GM20431 (cell line): ENCODE results near the gene ING2.
"Not testable (repeated sequence)": the region's sequence is repeated elsewhere in the genome, so short reads cannot be mapped to it uniquely, and the experiment has no call there.

Source experiments
- in situ Hi-C: fragments of 300-500 bp; cut with MseI, MboI; formaldehyde crosslinking; loops from one replicate; pipeline ENCODE4 v1.15.0; 2020; ENCODE audit warnings: low sequenced_read_pairs; ENCODE audit not compliant: unreplicated experiment

ING2 gene, protein sequence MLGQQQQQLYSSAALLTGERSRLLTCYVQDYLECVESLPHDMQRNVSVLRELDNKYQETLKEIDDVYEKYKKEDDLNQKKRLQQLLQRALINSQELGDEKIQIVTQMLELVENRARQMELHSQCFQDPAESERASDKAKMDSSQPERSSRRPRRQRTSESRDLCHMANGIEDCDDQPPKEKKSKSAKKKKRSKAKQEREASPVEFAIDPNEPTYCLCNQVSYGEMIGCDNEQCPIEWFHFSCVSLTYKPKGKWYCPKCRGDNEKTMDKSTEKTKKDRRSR

DNA sequence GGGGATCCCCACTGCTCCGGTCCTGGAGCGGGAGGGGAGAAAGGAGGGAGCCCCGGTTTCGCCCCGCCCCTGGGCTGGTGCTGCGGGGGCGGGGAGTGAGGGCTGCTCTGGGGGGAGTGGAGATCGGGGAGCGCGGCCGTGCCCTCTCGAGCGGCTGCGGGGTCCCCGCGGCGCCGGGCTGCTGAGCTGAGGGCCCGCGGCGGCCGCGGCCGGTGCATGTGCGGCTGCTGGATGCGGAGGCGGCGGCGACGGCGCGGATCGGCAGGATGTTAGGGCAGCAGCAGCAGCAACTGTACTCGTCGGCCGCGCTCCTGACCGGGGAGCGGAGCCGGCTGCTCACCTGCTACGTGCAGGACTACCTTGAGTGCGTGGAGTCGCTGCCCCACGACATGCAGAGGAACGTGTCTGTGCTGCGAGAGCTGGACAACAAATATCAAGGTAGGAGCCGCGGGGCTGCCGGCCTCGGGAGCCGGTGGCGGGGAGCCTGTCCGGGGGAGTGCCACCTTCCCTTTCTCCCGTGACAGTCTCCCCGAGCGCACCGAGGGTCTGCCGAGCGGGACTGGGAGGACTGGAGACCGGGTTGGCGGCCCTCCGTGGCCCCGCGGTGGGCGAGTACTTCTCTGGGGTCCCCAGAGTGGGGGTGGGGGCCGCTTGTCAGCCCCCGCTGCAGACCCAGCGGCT, at the start of gene ING2:
TSS of gene ING2 (plus strand) at position 129 of the 681 bp plus-strand sequence. CDS start at position 267, 138 bp downstream.
- in situ Hi-C loops = no loop called here

DNA sequence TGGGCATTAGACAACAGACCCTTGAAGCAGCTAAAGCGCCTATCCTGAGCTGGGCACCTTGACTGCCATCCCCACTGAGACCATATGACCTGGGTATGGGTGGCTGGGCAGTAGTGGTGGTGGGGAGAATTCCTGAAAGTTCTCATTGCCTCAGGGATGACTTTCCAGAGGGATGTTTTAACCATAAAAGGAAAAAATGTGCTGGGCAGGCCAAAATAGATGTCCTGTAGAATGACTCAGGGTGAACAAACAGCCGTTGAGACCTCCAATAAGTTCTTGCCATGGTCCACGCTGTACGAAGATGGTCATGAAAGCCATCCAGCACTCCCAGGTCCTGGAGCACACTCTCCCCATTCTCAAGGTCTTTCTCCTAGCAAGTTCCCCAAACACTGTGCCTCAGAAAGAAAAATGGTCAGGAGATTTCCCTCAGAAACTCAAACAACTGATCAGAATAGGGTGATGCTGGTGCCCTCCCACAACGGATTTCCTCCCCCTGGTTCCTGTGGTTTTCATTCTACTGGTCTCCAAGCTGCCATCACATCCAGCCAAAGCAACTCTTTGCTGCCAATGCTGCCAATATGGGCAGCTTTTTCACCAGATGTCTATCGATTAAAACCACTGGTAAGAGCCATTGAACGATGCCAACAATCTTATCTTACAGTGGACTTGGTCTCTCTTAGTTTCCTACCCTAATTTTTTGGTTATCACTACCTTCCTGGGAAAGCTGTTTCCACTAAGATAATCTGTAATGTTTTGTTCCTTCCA, 49.2 kb upstream of the ING2 start:
- in situ Hi-C loops = no loop called here

DNA sequence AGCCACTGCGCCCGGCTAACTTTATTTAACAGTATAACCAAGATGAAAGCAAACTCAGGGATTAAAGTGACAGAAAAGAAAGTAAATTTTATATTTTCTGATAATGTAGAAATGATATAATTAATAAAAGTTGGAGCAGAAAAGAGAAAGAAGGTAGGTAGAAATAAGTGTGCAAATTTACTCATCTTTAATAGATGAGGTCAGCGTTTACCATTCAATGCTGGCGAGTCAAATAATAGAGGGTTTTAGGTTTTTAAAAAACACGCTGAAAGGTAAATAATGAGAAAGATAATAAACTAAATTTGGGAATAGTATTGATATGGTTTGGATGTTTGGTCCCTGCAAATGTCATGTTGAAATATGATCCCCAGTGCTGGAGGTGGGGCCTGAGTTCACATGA, 46.9 kb upstream of the ING2 start:
- in situ Hi-C loops = no loop called here

DNA sequence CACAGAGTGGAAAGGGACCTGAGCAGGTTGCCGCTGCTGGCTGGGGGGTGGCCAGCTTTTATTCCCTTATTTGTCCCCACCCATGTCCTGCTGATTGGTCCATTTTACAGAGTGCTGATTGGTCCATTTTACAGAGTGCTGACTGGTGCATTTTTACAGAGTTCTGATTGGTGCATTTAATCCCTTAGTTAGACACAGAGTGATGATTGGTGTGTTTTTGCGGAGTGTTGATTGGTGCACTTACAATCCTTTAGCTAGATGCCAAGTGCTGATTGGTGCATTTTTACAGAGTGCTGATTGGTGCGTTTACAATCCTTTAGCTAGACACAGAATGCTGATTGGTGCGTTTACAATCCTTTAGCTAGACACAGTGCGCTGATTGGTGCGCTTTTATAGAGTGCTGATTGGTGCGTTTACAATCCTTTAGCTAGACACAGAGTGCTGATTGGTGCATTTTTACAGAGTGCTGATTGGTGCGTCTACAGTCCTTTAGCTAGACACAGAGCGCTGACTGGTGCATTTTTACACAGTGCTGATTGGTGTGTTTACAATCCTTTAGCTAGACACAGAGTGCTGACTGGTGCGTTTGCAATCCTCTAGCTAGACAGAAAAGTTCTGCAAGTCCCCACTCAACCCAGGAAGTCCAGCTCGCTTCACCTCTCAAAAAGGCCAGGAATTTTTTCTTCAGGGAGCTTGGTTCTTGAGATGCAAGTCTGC, 40.8 kb upstream of the ING2 start:
- in situ Hi-C loops = not testable (repeated sequence)

DNA sequence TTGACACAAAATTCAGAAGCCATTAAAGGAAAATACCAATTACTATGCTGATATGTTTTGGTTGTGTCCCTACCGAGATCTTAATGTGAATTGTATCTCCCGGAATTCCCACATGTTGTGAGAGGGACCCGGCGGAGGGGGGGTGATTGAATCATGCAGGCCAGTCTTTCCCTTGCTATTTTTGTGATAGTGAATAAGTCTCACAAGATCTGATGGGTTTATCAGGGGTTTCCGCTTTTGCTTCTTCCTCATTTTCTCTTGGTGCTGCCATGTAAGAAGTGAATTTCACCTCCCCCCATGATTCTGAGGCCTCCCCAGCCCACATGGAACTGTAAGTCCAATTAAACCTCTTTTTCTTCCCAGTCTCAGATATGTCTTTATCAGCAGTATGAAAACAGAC, 39.0 kb upstream of the ING2 start:
- in situ Hi-C loops = not testable (repeated sequence)

DNA sequence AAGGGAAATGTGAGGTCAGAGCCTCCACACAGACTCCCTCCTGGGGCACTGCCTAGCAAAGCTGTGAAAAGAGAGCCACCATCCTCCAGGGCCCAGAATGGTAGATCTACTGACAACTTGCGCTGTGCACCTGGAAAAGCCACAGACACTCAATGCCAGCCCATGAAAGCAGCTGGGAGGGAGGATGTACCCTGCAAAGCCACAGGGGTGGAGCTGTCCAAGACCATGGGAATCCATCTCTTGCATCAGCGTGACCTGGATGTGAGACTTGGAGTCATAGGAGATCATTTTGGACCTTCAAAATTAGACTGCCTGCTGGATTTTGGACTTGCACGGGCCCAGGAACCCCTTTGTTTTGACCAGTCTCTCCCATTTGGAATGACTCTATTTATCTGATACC, 37.6 kb upstream of the ING2 start:
- in situ Hi-C loops = no loop called here

DNA sequence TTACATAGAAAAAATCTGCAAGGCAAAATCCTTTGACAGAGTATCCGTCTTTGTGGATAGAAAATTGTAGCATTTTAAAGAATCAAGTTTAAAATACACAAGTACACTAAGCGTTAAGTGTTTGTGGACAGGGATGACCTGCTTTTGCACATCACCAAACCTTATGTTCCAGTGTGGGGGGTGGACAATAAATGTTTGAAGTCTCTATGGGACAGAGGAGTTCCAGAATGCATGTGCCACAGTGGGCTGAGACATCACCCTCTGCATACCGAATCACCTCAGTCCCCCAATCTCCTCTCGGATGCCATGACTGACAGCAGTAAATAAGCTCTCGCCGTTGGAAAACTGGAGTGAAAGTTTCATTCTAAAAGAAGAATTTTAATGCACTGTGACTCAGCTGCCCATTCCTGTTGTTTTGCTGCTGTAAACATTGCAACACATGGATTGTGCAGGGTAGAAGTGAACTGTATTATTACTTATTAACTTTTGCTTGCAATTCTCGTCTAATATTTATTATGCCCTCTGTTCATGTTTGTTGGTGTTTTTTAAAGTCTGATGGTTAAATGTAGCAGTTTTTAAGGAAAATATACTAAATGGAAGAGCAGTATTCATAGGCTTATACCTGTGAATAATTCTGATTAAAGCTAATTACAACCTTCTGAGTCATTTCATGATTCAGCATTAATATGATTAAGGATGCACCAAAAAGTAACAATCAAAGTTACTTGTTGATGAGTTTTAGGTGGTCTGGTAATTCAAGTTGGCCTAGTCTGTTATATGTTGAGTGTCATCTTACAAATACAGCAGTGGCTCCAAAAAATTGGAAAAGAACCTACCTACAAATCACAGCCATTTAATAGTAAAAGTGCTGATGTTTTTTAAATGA, 36.4 kb upstream of the ING2 start:
- in situ Hi-C loops = no loop called here

DNA sequence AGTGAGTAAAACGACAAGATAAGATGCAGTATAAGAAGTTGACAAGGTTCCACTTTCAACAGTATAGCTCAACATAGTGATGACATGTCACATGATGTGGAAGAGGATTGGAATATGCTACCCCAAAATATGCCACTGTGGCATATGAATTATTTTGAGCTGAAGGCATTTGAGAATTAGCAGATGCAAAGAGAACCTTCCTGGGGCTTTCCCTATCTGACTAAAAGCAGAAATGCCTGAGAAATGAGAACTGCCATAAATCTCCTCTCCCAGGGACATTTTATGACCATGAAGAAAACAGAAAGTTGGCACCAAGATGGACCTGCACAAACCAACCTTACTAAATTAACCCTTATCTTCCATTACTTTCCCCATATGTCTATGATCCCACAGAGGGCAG, 35.6 kb upstream of the ING2 start:
- in situ Hi-C loops = no loop called here

DNA sequence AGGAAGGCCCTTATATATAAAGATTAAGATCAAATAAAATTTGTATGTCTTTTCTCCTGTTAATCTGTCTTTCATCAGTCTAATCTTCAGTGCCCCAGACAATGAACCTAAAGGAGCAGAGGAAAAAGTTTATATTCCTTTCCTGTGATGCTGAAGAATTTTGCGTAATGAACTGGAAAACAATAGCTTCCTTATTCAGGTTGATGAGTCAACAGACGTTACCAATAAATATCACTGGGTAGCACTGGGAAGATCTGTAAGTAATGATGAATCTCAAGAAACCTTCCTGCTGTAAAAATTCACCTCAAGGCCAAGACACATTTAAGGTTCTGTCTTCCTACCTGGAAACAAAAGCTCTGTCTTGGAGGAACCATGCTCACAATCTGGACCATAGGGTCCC, 34.9 kb upstream of the ING2 start:
- in situ Hi-C loops = no loop called here

DNA sequence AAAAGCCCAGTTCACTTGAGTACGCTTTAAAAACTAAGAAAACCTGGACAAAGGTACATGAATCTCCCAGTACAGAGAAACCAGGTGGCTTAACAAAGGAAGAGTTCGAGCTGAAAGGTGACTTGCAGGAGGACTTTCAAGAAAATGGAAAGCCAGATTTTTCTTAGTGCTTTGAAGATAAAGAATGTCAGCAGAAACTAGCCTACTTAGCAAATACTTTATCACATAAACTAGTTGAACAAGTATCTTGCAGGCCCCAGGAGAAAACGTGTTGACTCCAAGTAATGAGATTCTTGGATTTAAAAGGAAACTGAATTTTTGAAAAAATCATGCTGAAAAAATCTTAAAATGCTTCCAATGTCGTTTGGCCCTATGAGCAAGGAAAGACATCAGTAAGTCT, 34.0 kb upstream of the ING2 start:
- in situ Hi-C loops = no loop called here

DNA sequence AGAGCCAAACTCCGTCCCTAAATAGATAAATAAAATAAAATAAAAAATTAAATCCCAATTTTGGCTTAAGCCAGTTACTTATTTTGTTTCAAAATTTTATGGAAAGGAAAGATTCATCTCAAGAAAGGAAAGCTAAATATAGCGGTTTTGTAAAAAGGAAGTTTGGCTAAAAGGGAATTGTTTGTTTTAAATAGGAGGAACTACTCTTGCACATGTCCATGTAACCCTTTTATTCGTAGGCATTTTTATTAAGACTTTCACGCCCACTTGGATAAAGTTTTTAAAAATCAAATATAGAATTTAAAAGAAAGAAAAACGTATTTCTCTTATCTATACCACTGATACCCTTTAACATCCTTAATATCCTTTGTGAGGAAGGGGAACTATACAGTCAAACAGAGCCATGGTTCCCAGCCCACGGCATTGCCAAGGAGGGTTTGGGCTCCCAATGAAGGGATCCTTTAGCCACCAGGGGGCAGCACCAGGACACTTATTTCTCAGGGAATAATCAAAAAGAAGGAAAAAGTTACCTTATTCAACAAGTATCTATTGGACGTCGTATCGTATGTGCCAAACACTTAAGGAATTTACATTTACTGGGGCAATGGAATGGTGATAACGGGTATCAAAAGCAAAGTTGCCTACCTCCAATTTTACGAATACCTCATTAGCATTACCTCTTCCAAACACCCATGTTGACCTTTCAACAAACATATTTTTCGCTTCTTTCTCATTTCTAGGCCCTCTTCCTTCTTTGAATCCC, 32.7 kb upstream of the ING2 start:
- in situ Hi-C loops = no loop called here

DNA sequence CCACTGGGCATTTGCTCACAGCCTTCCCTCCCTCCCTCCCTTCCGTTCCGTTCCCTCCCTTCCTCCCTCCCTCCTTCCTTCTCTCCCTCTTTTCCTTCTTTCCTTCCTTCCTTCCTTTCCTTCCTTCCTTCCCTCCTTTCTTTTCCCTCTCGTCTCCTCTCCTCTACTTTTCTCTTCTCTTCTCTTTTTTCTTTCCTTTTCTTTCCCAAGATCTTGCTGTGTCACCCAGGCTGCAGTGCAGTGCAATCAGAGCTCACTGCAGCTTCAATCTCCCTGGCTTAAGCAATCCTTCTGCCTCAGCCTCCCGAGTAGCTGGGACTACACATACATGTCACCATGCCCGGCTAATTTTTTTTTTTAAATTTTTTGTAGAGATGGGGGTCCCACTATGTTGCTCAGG, 26.7 kb upstream of the ING2 start:
- in situ Hi-C loops = no loop called here

DNA sequence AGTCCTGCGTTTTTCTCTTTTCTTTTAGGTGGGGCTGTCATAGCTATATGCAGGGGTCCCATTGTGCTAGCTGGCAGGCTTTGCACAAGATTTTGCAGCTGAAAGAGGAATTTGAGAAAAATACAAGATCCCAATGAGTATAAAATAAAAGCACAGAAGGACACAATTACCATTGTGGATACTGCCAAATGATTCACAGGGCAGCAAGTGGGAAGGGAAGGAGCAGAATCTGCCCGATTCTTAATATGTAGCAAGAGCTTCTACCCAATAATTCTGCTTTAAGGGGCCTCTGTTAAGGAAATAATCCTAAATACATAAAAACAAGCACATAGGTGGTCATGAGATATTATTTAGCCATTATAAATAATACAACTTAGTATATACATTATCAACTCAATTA, 25.9 kb upstream of the ING2 start:
- in situ Hi-C loops = no loop called here

DNA sequence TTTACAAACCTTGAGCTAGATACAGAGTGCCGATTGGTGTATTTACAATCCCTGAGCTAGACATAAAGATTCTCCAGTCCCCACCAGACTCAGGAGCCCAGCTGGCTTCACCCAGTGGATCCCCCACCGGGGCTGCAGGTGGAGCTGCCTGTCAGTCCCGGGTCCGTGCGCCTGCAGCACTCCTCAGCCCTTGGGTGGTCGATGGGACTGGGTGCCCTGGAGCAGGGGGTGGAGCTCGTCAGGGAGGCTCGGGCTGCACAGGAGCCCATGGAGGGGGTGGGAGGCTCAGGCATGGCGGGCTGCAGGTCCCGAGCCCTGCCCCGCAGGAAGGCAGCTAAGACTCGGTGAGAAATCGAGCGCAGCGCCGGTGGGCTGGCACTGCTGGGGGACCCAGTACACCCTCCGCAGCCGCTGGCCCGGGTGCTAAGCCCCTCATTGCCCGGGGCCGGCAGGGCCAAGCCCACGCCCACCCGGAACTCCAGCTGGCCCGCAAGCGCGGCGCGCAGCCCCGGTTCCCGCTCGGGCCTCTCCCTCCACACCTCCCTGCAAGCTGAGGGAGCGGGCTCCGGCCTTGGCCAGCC, 22.3 kb upstream of the ING2 start:
- in situ Hi-C loops = not testable (repeated sequence)

DNA sequence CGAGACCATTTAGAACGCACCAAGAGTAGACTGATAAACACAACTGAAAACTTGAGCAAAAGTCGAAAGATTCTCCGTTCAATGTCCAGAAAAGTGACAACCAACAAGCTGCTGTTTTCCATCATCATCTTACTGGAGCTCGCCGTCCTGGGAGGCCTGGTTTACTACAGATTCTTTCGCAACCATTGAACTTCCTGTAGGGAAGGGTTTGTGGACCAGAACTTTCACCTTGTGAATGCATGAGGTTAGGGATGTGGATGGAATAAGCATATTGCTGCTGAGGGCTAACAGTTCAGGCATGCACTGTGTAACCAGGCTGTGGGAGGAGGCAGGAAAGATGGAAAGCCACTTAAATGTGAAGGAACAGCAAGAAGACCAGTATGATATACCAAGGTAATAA, 20.9 kb upstream of the ING2 start:
- in situ Hi-C loops = no loop called here

DNA sequence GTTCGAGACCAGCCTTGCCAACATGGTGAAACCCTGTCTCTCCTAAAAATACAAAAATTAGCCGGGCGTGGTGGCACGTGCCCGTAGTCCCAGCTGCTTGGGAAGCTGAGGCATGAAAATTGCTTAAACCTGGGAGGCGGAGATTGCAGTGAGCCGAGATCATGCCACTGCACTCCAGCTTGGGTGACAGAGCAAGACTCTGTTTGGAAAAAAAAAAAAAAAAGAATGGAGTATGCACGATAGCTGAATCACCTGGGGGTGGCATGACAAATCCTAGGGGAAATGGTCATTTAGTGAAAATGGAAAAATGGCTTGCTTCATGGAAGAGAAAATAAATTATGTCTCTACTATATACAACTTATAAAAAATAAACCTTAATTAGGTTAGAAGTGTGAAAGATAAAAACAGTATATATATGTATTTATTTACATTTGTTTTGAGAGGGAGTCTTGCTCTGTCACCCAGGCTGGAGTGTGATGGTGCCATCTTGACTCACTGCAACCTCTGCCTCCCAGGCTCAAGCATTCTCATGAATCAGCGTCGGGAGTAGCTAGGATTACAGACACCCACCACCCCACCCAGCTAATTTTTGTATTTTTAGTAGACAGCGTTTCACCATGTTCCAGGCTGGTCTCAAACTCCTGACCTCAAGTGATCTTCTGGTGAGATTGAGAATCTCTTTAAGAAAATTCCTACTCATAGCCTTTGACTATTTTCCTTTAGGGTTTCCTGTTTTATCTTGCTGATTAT, 19.3 kb upstream of the ING2 start:
- in situ Hi-C loops = no loop called here

DNA sequence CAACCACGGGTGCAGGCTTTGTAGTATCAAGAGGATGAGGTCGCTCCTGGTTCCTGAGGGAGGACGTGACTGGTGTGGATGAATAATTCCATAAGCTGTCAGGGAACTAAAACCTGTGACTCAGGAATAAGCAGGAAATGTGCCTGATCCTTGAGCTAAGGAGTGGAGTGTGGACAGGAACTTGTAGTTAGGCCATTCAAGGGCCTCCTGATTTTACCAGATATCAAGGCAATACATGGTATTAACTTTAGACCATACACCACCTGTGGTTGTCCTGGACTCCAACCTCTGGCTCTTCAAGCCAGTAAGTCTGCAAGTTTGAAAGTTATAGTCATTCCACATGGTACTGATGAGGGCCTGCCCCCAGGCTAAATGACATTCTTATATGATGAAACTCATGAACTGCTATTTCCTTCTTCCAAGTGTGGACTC, 12.1 kb upstream of the ING2 start:
- in situ Hi-C loops = no loop called here

DNA sequence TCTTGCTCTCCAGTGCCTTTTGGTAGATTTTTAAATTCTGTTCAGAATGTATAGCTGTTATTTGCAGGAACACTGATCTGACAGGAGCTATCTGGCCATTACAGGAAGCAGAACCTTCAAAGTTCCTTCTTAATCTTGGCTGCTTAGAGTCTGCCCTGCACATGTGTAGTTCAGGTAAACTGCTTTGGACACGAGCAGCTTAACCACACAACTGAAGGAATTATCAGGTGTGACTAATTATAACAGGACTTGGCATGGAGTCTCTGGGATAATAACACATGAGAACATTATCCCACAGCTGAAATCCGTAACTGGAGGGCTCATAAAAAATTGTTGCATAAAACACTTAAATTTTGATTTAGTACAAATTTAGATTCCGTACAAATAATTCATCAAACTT, 11.6 kb upstream of the ING2 start:
- in situ Hi-C loops = no loop called here
